NCI-H226 (cell line): Measurements from ENCODE around the gene SZRD1.

Experiments used
- DNase-seq: peaks from one replicate; pipeline ENCODE4 v3.0.0-alpha.2; 2015

SZRD1 gene

GRCh38 chr1:16441282-16441665 lies 74.2 kb downstream of the SZRD1 start:
- no peak for DNase-seq

- DNase-seq: no peak
These were observed 75.2 kb downstream of the SZRD1 start for GRCh38 chr1:16442265-16442664.

- no peak for DNase-seq
These were observed 75.9 kb downstream of the SZRD1 start for GRCh38 chr1:16442941-16443340.

- DNase-seq: no peak
These were observed 77.1 kb downstream of the SZRD1 start for GRCh38 chr1:16443975-16444770.

GRCh38 chr1:16445052-16445451 lies 78.0 kb downstream of the SZRD1 start:
- DNase-seq: no peak

- DNase-seq: no peak
These were observed 79.1 kb downstream of the SZRD1 start for GRCh38 chr1:16446116-16446515.

- DNase-seq: no peak
These were observed 80.6 kb downstream of the SZRD1 start for GRCh38 chr1:16447641-16448040.
